Measurements from ENCODE around the gene PEX10.
A peak's percentile ranks its signal among the peaks of the same experiment; 100 is the strongest.

PEX10 gene

GRCh38 chr1:2394220-2394619, 18.1 kb downstream of the PEX10 start:
- Histone ChIP-seq H2AFZ (ENCODE audit: low read length) (no peak overlapping the region), H3K36me3 (ENCODE audit: insufficient read depth, low read length) (peaks cover 19% of the 10 kb centered on the region; the same call in 1 of the 2 replicates), H3K4me2 (ENCODE audit: low read depth, low read length, poor library complexity, severe bottlenecking) (peak overlapping the region; percentile 90), H3K9me2 (replicated peaks; ENCODE audit: low read depth, low read length) (no peaks in the 10 kb centered on the region), H3K79me2 (ENCODE audit: insufficient read depth, low read length) (peaks cover 56% of the 10 kb centered on the region), H3K4me3 (ENCODE audit: low read length, poor library complexity, severe bottlenecking) (peak overlapping the region; percentile 8), H3K9ac (ENCODE audit: low read depth, low read length, poor library complexity, severe bottlenecking) (peak overlapping the region; percentile 88), H4K20me1 (ENCODE audit: insufficient read depth, low read length, poor library complexity, severe bottlenecking) (peaks cover 24% of the 10 kb centered on the region), H3F3A (ENCODE audit: low read depth) (no peaks in the 10 kb centered on the region), H3K27me3 (ENCODE audit: insufficient read depth, low read length, poor library complexity, severe bottlenecking) (no peaks in the 10 kb centered on the region), H3K9me3 (ENCODE audit: insufficient read depth, low read depth, low read length) (no peaks in the 10 kb centered on the region), H3K4me1 (ENCODE audit: insufficient read depth, low read length, poor library complexity, severe bottlenecking) (peaks cover 25% of the 10 kb centered on the region)
- no peak for TF ChIP-seq EZH2phosphoT487 (IDR thresholded peaks at IDR 0.05; ENCODE audit: borderline replicate concordance)
- no peak for TF ChIP-seq CTCF (conservative IDR thresholded peaks at IDR 0.05; ENCODE audit: low read length)

- Histone ChIP-seq H3K4me1 (ENCODE audit: insufficient read depth, low read length, poor library complexity, severe bottlenecking) (peaks cover 25% of the 10 kb centered on the region), H3K9me2 (replicated peaks; ENCODE audit: low read depth, low read length) (no peaks in the 10 kb centered on the region), H4K20me1 (ENCODE audit: insufficient read depth, low read length, poor library complexity, severe bottlenecking) (peaks cover 24% of the 10 kb centered on the region), H3F3A (ENCODE audit: low read depth) (no peaks in the 10 kb centered on the region), H3K4me2 (ENCODE audit: low read depth, low read length, poor library complexity, severe bottlenecking) (peak overlapping the region; percentile 90), H3K27me3 (ENCODE audit: insufficient read depth, low read length, poor library complexity, severe bottlenecking) (no peaks in the 10 kb centered on the region), H3K79me2 (ENCODE audit: insufficient read depth, low read length) (peaks cover 56% of the 10 kb centered on the region), H2AFZ (ENCODE audit: low read length) (no peak overlapping the region), H3K9ac (ENCODE audit: low read depth, low read length, poor library complexity, severe bottlenecking) (peak overlapping the region; percentile 88), H3K36me3 (ENCODE audit: insufficient read depth, low read length) (peaks cover 19% of the 10 kb centered on the region; the same call in 1 of the 2 replicates), H3K9me3 (ENCODE audit: insufficient read depth, low read depth, low read length) (no peaks in the 10 kb centered on the region), H3K4me3 (ENCODE audit: low read length, poor library complexity, severe bottlenecking) (peak overlapping the region; percentile 88)
- TF ChIP-seq EZH2phosphoT487 (IDR thresholded peaks at IDR 0.05; ENCODE audit: borderline replicate concordance) (no peak), CTCF (conservative IDR thresholded peaks at IDR 0.05; ENCODE audit: low read length) (no peak)
Measured at GRCh38 chr1:2393471-2393877, 18.9 kb downstream of the PEX10 start.

GRCh38 chr1:2392686-2393085, 19.7 kb downstream of the PEX10 start:
- Histone ChIP-seq H3K27me3 (ENCODE audit: insufficient read depth, low read length, poor library complexity, severe bottlenecking) (no peaks in the 10 kb centered on the region), H3K4me3 (ENCODE audit: low read length, poor library complexity, severe bottlenecking) (peak overlapping the region; percentile 88), H3K9ac (ENCODE audit: low read depth, low read length, poor library complexity, severe bottlenecking) (peak overlapping the region; percentile 88), H3F3A (ENCODE audit: low read depth) (no peaks in the 10 kb centered on the region), H3K79me2 (ENCODE audit: insufficient read depth, low read length) (peaks cover 56% of the 10 kb centered on the region), H3K4me2 (ENCODE audit: low read depth, low read length, poor library complexity, severe bottlenecking) (peak overlapping the region; percentile 90), H3K9me3 (ENCODE audit: insufficient read depth, low read depth, low read length) (no peaks in the 10 kb centered on the region), H3K9me2 (replicated peaks; ENCODE audit: low read depth, low read length) (no peaks in the 10 kb centered on the region), H3K36me3 (ENCODE audit: insufficient read depth, low read length) (peaks cover 14% of the 10 kb centered on the region; the same call in 1 of the 2 replicates), H3K4me1 (ENCODE audit: insufficient read depth, low read length, poor library complexity, severe bottlenecking) (peaks cover 25% of the 10 kb centered on the region), H2AFZ (ENCODE audit: low read length) (no peak overlapping the region), H4K20me1 (ENCODE audit: insufficient read depth, low read length, poor library complexity, severe bottlenecking) (peaks cover 24% of the 10 kb centered on the region)
- TF ChIP-seq EZH2phosphoT487 (IDR thresholded peaks at IDR 0.05; ENCODE audit: borderline replicate concordance) = no peak
- TF ChIP-seq CTCF (conservative IDR thresholded peaks at IDR 0.05; ENCODE audit: low read length) = no peak

All from Loucy (cell line).